Mesothelial cell of epicardium (in vitro differentiated cells): ENCODE results near the gene FAXDC2. TPM values are rescaled to one million over a fixed set of nuclear protein-coding genes. Genes with fewer than 3 reads are reported as not detected.

ENCODE experiments used
- DNase-seq, 2 experiments: peaks; one replicate each; pipeline ENCODE4 v3.0.0; 2021; ENCODE audit warnings: low spot score in 2 of 2; ENCODE audit not compliant: unreplicated experiment in 2 of 2
- H3K27ac Mint-ChIP-seq: 2 replicates; pipeline ENCODE4 v1.8.0; 2021; ENCODE audit warnings: mixed read lengths
- H3K27me3 Mint-ChIP-seq: 2 replicates; pipeline ENCODE4 v1.8.0; 2021; ENCODE audit warnings: low read depth, mixed read lengths
- H3K36me3 Mint-ChIP-seq: 2 replicates; pipeline ENCODE4 v1.8.0; 2021; ENCODE audit warnings: mixed read lengths
- H3K4me1 Mint-ChIP-seq: 2 replicates; pipeline ENCODE4 v1.8.0; 2021; ENCODE audit warnings: mixed read lengths
- H3K4me3 Mint-ChIP-seq: 2 replicates; pipeline ENCODE4 v1.8.0; 2021; ENCODE audit warnings: mild to moderate bottlenecking, moderate library complexity, mixed read lengths
- H3K9me3 Mint-ChIP-seq: 2 replicates; pipeline ENCODE4 v1.8.0; 2021; ENCODE audit warnings: mixed read lengths
- total RNA-seq: library from RNA; stranded (reverse); gene quantifications from 3 replicates; pipeline ENCODE4 v1.2.1, GENCODE V29; 2021
- TF ChIP-seq, protein P1 (sequence below): fragments of 200-600 bp; sonication (generic); IDR thresholded peaks from one replicate; pipeline ENCODE4 v1.5.0; 2021; ENCODE audit warnings: antibody characterized with exemption; ENCODE audit not compliant: unreplicated experiment

Gene FAXDC2
- total RNA-seq, 1 donor from 2014 or later = 30.6 TPM

GRCh38 chr5:154851351-154851750, 948 bp upstream of the FAXDC2 start:
- no peaks in the 10 kb centered on the region for H3K9me3 Mint-ChIP-seq
- H3K27ac Mint-ChIP-seq = peak overlapping the region; percentile 97
- TF ChIP-seq, protein P1, sequence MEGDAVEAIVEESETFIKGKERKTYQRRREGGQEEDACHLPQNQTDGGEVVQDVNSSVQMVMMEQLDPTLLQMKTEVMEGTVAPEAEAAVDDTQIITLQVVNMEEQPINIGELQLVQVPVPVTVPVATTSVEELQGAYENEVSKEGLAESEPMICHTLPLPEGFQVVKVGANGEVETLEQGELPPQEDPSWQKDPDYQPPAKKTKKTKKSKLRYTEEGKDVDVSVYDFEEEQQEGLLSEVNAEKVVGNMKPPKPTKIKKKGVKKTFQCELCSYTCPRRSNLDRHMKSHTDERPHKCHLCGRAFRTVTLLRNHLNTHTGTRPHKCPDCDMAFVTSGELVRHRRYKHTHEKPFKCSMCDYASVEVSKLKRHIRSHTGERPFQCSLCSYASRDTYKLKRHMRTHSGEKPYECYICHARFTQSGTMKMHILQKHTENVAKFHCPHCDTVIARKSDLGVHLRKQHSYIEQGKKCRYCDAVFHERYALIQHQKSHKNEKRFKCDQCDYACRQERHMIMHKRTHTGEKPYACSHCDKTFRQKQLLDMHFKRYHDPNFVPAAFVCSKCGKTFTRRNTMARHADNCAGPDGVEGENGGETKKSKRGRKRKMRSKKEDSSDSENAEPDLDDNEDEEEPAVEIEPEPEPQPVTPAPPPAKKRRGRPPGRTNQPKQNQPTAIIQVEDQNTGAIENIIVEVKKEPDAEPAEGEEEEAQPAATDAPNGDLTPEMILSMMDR = no peak
- peaks cover 29% of the 10 kb centered on the region for H3K4me1 Mint-ChIP-seq
- peak overlapping the region; percentile 85 for H3K4me3 Mint-ChIP-seq
- H3K36me3 Mint-ChIP-seq = no peaks in the 10 kb centered on the region
- H3K27me3 Mint-ChIP-seq = no peaks in the 10 kb centered on the region
- DNase-seq = no peak

- peaks cover 7% of the 10 kb centered on the region for H3K36me3 Mint-ChIP-seq
- H3K9me3 Mint-ChIP-seq = no peaks in the 10 kb centered on the region
- no peak for DNase-seq
- H3K4me1 Mint-ChIP-seq = peaks cover 30% of the 10 kb centered on the region
- peak overlapping the region; percentile 85 for H3K4me3 Mint-ChIP-seq
- no peaks in the 10 kb centered on the region for H3K27me3 Mint-ChIP-seq
- H3K27ac Mint-ChIP-seq = peak overlapping the region; percentile 97
- TF ChIP-seq, protein P1 = no peak
Observed at GRCh38 chr5:154849791-154850201, 607 bp downstream of the FAXDC2 start.

GRCh38 chr5:154849264-154849785, 1.1 kb downstream of the FAXDC2 start:
- TF ChIP-seq, protein P1 = no peak
- peak overlapping the region; percentile 85 for H3K4me3 Mint-ChIP-seq
- no peaks in the 10 kb centered on the region for H3K27me3 Mint-ChIP-seq
- no peaks in the 10 kb centered on the region for H3K9me3 Mint-ChIP-seq
- no peak for DNase-seq
- H3K4me1 Mint-ChIP-seq = peaks cover 33% of the 10 kb centered on the region
- peak overlapping the region; percentile 97 for H3K27ac Mint-ChIP-seq
- H3K36me3 Mint-ChIP-seq = peaks cover 7% of the 10 kb centered on the region

DNA sequence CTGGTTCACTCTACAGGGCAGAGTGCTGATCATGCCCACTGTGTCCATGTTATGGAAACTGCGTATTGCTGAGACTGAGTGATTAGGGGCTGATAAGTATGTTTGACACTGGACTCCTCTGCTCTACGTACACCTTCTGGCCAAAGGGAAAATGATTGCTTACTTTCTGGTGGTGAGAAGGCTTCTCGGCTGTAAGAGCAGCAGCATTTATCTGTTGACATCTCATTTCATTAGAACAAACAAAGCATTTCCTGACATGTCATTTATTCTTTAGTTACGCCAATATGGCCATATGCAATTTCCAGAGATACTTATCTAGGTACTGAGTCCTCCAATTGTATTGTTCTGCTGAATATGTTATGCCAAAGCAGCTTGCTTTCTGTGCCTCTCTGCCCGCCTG, 5.6 kb downstream of the FAXDC2 start:
- Mint-ChIP-seq H3K9me3 (no peaks in the 10 kb centered on the region), H3K4me1 (peaks cover 21% of the 10 kb centered on the region), H3K27ac (no peak overlapping the region), H3K4me3 (no peak overlapping the region), H3K27me3 (no peaks in the 10 kb centered on the region), H3K36me3 (peaks cover 7% of the 10 kb centered on the region)
- DNase-seq = no peak
- TF ChIP-seq, protein P1 = no peak

DNA sequence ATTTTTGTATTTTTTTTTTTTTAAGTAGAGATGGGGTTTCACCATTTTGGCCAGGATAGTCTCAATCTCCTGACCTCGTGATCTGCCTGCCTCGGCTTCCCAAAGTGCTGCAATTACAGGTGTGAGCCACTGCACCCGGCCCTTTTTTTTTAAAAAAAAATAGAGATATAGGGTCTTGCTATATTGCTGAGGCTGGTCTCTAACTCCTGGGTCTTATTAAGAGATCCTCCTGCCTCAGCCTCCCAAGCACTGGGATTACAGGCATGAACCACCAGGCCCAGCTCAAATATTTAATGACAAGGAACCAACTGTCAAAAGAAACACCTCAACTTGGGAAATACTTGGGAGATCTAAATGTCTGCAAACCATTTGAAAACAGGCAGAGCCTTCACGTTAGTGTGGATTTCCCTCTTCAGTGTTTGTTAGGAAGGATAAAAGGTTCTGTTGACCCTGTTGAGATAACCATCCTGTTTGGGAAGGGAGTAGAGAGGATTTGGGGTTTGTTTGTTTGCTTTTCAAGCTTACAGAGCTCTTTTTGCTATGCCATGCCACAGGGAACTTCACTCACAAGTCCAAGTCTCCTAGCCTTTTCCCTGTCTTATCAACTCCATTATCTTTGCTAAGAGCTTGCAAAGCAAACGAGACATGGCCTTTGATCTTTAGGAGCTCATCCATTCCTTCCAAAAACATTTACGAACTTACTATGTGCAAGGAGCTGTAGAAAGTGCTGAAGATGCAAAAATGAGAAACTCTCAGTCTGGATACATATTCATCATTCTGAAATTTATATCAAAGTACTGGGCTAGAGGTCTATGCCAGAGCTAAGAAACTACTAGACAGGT, 7.5 kb downstream of the FAXDC2 start:
- Mint-ChIP-seq H3K9me3 (no peaks in the 10 kb centered on the region), H3K36me3 (peaks cover 12% of the 10 kb centered on the region), H3K4me3 (no peak overlapping the region), H3K4me1 (peaks cover 13% of the 10 kb centered on the region), H3K27ac (no peak overlapping the region), H3K27me3 (no peaks in the 10 kb centered on the region)
- DNase-seq = no peak
- TF ChIP-seq, protein P1 = no peak
